NB4 (cell line): ENCODE data around the gene C10orf120.

Experiments
- CTCF ChIP-seq: IDR thresholded peaks from one replicate; pipeline ENCODE4 v1.5.1; 2012; ENCODE audit warnings: low read depth, low read length
- POLR2A ChIP-seq: IDR thresholded peaks from 2 replicates; pipeline ENCODE4 v1.6.1; 2011; ENCODE audit warnings: mild to moderate bottlenecking; ENCODE audit not compliant: insufficient read length; ENCODE audit errors: extremely low read depth

- TF ChIP-seq CTCF (no peak), POLR2A (no peak)
Observed at GRCh38 chr10:122701652-122702051, 2.0 kb upstream of the C10orf120 start.
